Cardiac septum (tissue), 1 donor: Measurements from ENCODE around the gene RGS1. TPM values are rescaled to one million over a fixed set of nuclear protein-coding genes. Genes with fewer than 3 reads are reported as not detected.

Source experiments
- DNase-seq: peaks from one replicate; pipeline ENCODE4 v3.0.0-alpha.2; 2020; ENCODE audit warnings: low spot score
- intact Hi-C: fragments of 100-400 bp; cut with DNase I; formaldehyde crosslinking; loops from one replicate; pipeline ENCODE4 v1.14.0; 2022
- total RNA-seq: library from RNA; stranded (reverse); fragmentation: NEBNext Ultra II Directional; extraction: Animal tissue kit (Norgen Biotek cat#: 25700); gene quantifications from one replicate; pipeline ENCODE4 v1.2.1, GENCODE V29; 2021
- donor health status: DM: no; HTN: no; CAD: no.

Gene RGS1
- total RNA-seq, 1 donor from 2014 or later = 2.6 TPM

GRCh38 chr1:192604979-192605620, 29.5 kb downstream of the RGS1 start:
- intact Hi-C loops = loop anchor here (5.0 to 10.0 kb wide), 3 partner anchors 200 to 427 kb away; partner anchors contain the start of gene RGS2
- DNase-seq = no peak

GRCh38 chr1:192608671-192609070, 33.1 kb downstream of the RGS1 start:
- intact Hi-C loops = loop anchor here (2.0 to 10.0 kb wide), 4 partner anchors 132 to 424 kb away; partner anchors contain the start of gene RGS2
- DNase-seq = no peak

GRCh38 chr1:192609110-192610079, 33.8 kb downstream of the RGS1 start:
- DNase-seq = peak; percentile 81
- intact Hi-C loops = loop anchor here (2.0 to 10.0 kb wide), 4 partner anchors 133 to 423 kb away; partner anchors contain the start of gene RGS2

GRCh38 chr1:192610112-192610889, 34.7 kb downstream of the RGS1 start:
- no peak for DNase-seq
- intact Hi-C loops = no loop called here

- DNase-seq = no peak
- intact Hi-C loops = no loop called here
Observed at GRCh38 chr1:192615055-192615454, 39.5 kb downstream of the RGS1 start.

GRCh38 chr1:192620071-192620635, 44.6 kb downstream of the RGS1 start:
- intact Hi-C loops = no loop called here
- DNase-seq = no peak

- intact Hi-C loops = no loop called here
- DNase-seq = no peak
Observed at GRCh38 chr1:192626366-192627179, 51.0 kb downstream of the RGS1 start.

- intact Hi-C loops = no loop called here
- DNase-seq = no peak
Observed at GRCh38 chr1:192627901-192628300, 52.3 kb downstream of the RGS1 start.

GRCh38 chr1:192628396-192629057, 53.0 kb downstream of the RGS1 start:
- DNase-seq = no peak
- intact Hi-C loops = no loop called here

GRCh38 chr1:192629612-192630011, 54.0 kb downstream of the RGS1 start:
- intact Hi-C loops = no loop called here

More at GRCh38 chr1:192629612-192630011, 54.0 kb downstream of the RGS1 start:
- DNase-seq = no peak

Other genes starting within 250 kb of the RGS1 start
- 0.27 TPM for gene RGS13, start 60.4 kb downstream of the RGS1 start, total RNA-seq
- gene RGS2, start 233.3 kb downstream of the RGS1 start, total RNA-seq = 13.5 TPM